H1 (cell line): ENCODE measurements around the gene TSPAN15. TPM values are rescaled to one million over a fixed set of nuclear protein-coding genes. Genes with fewer than 3 reads are reported as not detected.

Source experiments
- CTCF ChIA-PET: fragments of 300-600 bp; sonication (Branson Sonifier 250); formaldehyde crosslinking; loops from one replicate; lab custom pipeline; 2021; ENCODE audit not compliant: partially characterized antibody; lab: Charles Lee
- POLR2A ChIA-PET: fragments of 300-600 bp; sonication (Branson Sonifier 250); formaldehyde crosslinking; loops from one replicate; lab custom pipeline; 2021; ENCODE audit warnings: inconsistent platforms; ENCODE audit not compliant: partially characterized antibody; lab: Charles Lee
- DNase-seq, 2 experiments: peaks; one replicate each; pipeline versions ENCODE4 v3.0.0 to v3.0.0-alpha.2; 2010 to 2022; ENCODE audit warnings: low spot score in 2 of 2, low read depth in 1 of 2, mixed read lengths in 1 of 2
- FAIRE-seq: peaks from 2 replicates; lab custom pipeline; 2011; peaks lifted over from hg19 to GRCh38; lab: Jason Lieb, UNC
- H2AFZ ChIP-seq: 2 replicates; pipeline ENCODE4 v1.8.1; 2012; ENCODE audit warnings: low read length, inconsistent platforms
- H2AK5ac ChIP-seq: 2 replicates; pipeline ENCODE4 v1.6.1; 2013; ENCODE audit warnings: low read depth, low read length
- H2BK120ac ChIP-seq: replicated peaks from 2 replicates; pipeline ENCODE3; 2013; ENCODE audit warnings: low read depth, low read length, inconsistent platforms
- H2BK12ac ChIP-seq: 2 replicates; pipeline ENCODE4 v1.6.1; 2013; ENCODE audit warnings: low read depth, low read length
- H2BK15ac ChIP-seq: 2 replicates; pipeline ENCODE4 v1.6.1; 2013; ENCODE audit warnings: low read length
- H2BK20ac ChIP-seq: 2 replicates; pipeline ENCODE4 v1.6.1; 2013; ENCODE audit warnings: low read length
- H2BK5ac ChIP-seq: 2 replicates; pipeline ENCODE4 v1.6.1; 2013; ENCODE audit warnings: low read depth, low read length
- H3K14ac ChIP-seq: 2 replicates; pipeline ENCODE4 v1.6.1; 2013; ENCODE audit warnings: inconsistent platforms; ENCODE audit not compliant: insufficient read length
- H3K18ac ChIP-seq: 2 replicates; pipeline ENCODE4 v1.6.1; 2013; ENCODE audit warnings: low read length; ENCODE audit errors: extremely low read depth
- H3K23ac ChIP-seq: 2 replicates; pipeline ENCODE4 v1.6.1; 2013; ENCODE audit warnings: inconsistent platforms; ENCODE audit not compliant: insufficient read length
- H3K23me2 ChIP-seq: 2 replicates; pipeline ENCODE4 v1.6.1; 2013; ENCODE audit warnings: low read depth, low read length
- H3K27ac ChIP-seq: 2 replicates; pipeline ENCODE4 v1.6.1; 2011; ENCODE audit warnings: low read depth, low read length, inconsistent platforms
- H3K27me3 ChIP-seq, 4 experiments: replicated peaks in 1 of 4; 1 replicate in 1 of 4; 2 replicates in 3 of 4; pipeline versions ENCODE4 v1.6.1 to v1.8.1; 2011 to 2013; ENCODE audit warnings: low read length in 3 of 4, mild to moderate bottlenecking in 3 of 4, inconsistent platforms in 2 of 4, mixed read lengths in 2 of 4, moderate library complexity in 1 of 4; ENCODE audit not compliant: control insufficient read depth in 3 of 4, insufficient read depth in 3 of 4; ENCODE audit errors: extremely low read depth in 1 of 4
- H3K36me3 ChIP-seq, 4 experiments: 2 replicates each; pipeline versions ENCODE4 v1.6.1 to v1.8.1; 2011 to 2013; ENCODE audit warnings: mild to moderate bottlenecking in 4 of 4, low read length in 3 of 4, moderate library complexity in 2 of 4, control low read depth in 1 of 4, inconsistent platforms in 1 of 4; ENCODE audit not compliant: insufficient read depth in 4 of 4, control insufficient read depth in 2 of 4
- H3K4ac ChIP-seq: replicated peaks from 2 replicates; pipeline ENCODE3; 2013; ENCODE audit warnings: low read length, low read depth, mixed read lengths, inconsistent platforms; ENCODE audit not compliant: insufficient read length
- H3K4me1 ChIP-seq, 4 experiments: replicated peaks in 1 of 4; 1 replicate in 1 of 4; 2 replicates in 3 of 4; pipeline versions ENCODE4 v1.6.1 to v1.8.1; 2011 to 2013; ENCODE audit warnings: low read length in 3 of 4, inconsistent platforms in 2 of 4, mixed read lengths in 1 of 4; ENCODE audit not compliant: insufficient read depth in 4 of 4, control insufficient read depth in 3 of 4
- H3K4me2 ChIP-seq, 2 experiments: 2 replicates each; pipeline versions ENCODE4 v1.6.1 to v1.8.1; 2011 to 2013; ENCODE audit warnings: low read depth in 2 of 2, low read length in 2 of 2, control low read depth in 1 of 2, inconsistent platforms in 1 of 2, mild to moderate bottlenecking in 1 of 2; ENCODE audit not compliant: insufficient read depth in 1 of 2
- H3K4me3 ChIP-seq, 4 experiments: fragments of 200-600, 300-600 bp in 1 of 4; sonication (generic), shearing (Covaris generic), sonication (Bioruptor Twin) in 1 of 4; 2 replicates each; pipeline versions ENCODE4 v1.5.1 to v1.8.1; 2011 to 2016; ENCODE audit warnings: low read length in 4 of 4, low read depth in 3 of 4, control low read depth in 2 of 4, inconsistent platforms in 2 of 4, mild to moderate bottlenecking in 2 of 4, mixed read lengths in 1 of 4, moderate library complexity in 1 of 4; ENCODE audit not compliant: insufficient read depth in 2 of 4; ENCODE audit errors: extremely low read depth in 1 of 4
- H3K56ac ChIP-seq: replicated peaks from 2 replicates; pipeline ENCODE3; 2013; ENCODE audit warnings: low read depth, mild to moderate bottlenecking, mixed read lengths, low read length, inconsistent platforms; ENCODE audit not compliant: insufficient read length
- H3K79me1 ChIP-seq: 2 replicates; pipeline ENCODE4 v1.6.1; 2013; ENCODE audit warnings: low read depth, low read length, control low read depth
- H3K79me2 ChIP-seq, 2 experiments: 2 replicates each; pipeline versions ENCODE4 v1.6.1 to v1.8.1; 2012 to 2013; ENCODE audit warnings: low read length in 2 of 2, mild to moderate bottlenecking in 2 of 2, inconsistent platforms in 1 of 2; ENCODE audit not compliant: insufficient read depth in 2 of 2, control insufficient read depth in 1 of 2
- H3K9ac ChIP-seq, 4 experiments: replicated peaks in 1 of 4; 1 replicate in 1 of 4; 2 replicates in 3 of 4; pipeline versions ENCODE4 v1.6.1 to v1.8.1; 2011 to 2013; ENCODE audit warnings: low read depth in 3 of 4, low read length in 3 of 4, control low read depth in 2 of 4, mild to moderate bottlenecking in 2 of 4, moderate library complexity in 2 of 4, inconsistent platforms in 1 of 4; ENCODE audit errors: extremely low read depth in 1 of 4
- H3K9me3 ChIP-seq, 2 experiments: 2 replicates each; pipeline versions ENCODE4 v1.6.1 to v1.8.1; 2012 to 2013; ENCODE audit warnings: mild to moderate bottlenecking in 2 of 2, moderate library complexity in 2 of 2, control low read depth in 1 of 2, inconsistent platforms in 1 of 2, low read depth in 1 of 2, low read length in 1 of 2, mixed read lengths in 1 of 2; ENCODE audit not compliant: insufficient read depth in 2 of 2
- H4K20me1 ChIP-seq, 2 experiments: replicated peaks in 1 of 2; 2 replicates each; pipeline versions ENCODE3 to v1.8.1; 2011 to 2013; ENCODE audit warnings: inconsistent platforms in 2 of 2, low read length in 2 of 2, mild to moderate bottlenecking in 1 of 2; ENCODE audit not compliant: insufficient read depth in 2 of 2, control insufficient read depth in 1 of 2
- H4K5ac ChIP-seq: 2 replicates; pipeline ENCODE4 v1.6.1; 2013; ENCODE audit warnings: low read length, low read depth, mixed read lengths, inconsistent platforms; ENCODE audit not compliant: insufficient read length
- H4K8ac ChIP-seq: 2 replicates; pipeline ENCODE4 v1.8.0; 2013; ENCODE audit warnings: mild to moderate bottlenecking, moderate library complexity, low read length, inconsistent platforms; ENCODE audit not compliant: insufficient read depth; ENCODE audit errors: extremely low read depth
- H4K91ac ChIP-seq: replicated peaks from 2 replicates; pipeline ENCODE3; 2013; ENCODE audit warnings: low read length, mixed read lengths, inconsistent platforms; ENCODE audit not compliant: insufficient read length
- E2F6 ChIP-seq: IDR thresholded peaks from 2 replicates; pipeline ENCODE4 v1.6.1; 2012; ENCODE audit warnings: inconsistent platforms
- EGR1 ChIP-seq: IDR thresholded peaks from 2 replicates; pipeline ENCODE4 v1.6.1; 2011; ENCODE audit warnings: low read depth, low read length, borderline replicate concordance
- EP300 ChIP-seq, 2 experiments: IDR thresholded peaks; 1 replicate in 1 of 2; 2 replicates in 1 of 2; pipeline ENCODE4 v1.6.1; 2011 to 2012; ENCODE audit warnings: low read depth in 2 of 2, low read length in 2 of 2, mild to moderate bottlenecking in 2 of 2, borderline replicate concordance in 1 of 2, inconsistent platforms in 1 of 2, moderate library complexity in 1 of 2
- GTF2F1 ChIP-seq: IDR thresholded peaks from 2 replicates; pipeline ENCODE4 v1.6.1; 2012; ENCODE audit warnings: low read depth, low read length, improper control_type of control experiment, borderline replicate concordance
- KDM1A ChIP-seq: fragments of 200-600, 300-600 bp; sonication (generic); IDR thresholded peaks from 2 replicates; pipeline ENCODE4 v1.7.1; 2016; ENCODE audit warnings: mild to moderate bottlenecking, low read length, borderline replicate concordance
- KDM5A ChIP-seq: fragments of 200-600 bp; IDR thresholded peaks from 2 replicates; pipeline ENCODE4 v1.7.1; 2012; ENCODE audit warnings: mild to moderate bottlenecking, low read length, inconsistent platforms, mixed read lengths
- PHF8 ChIP-seq: fragments of 200-600 bp; sonication (generic); conservative IDR thresholded peaks from 2 replicates; pipeline ENCODE4 v1.7.1; 2012; ENCODE audit warnings: low read depth, mild to moderate bottlenecking, inconsistent platforms, low read length, moderate library complexity
- TAF7 ChIP-seq: optimal IDR thresholded peaks from 2 replicates; pipeline ENCODE3; 2011; ENCODE audit warnings: low read depth, mild to moderate bottlenecking, inconsistent platforms, low read length, moderate library complexity, borderline replicate concordance
- ZNF274 ChIP-seq: IDR thresholded peaks from 2 replicates; pipeline ENCODE4 v1.7.0; 2012; ENCODE audit warnings: low read length, borderline replicate concordance; ENCODE audit errors: extremely low read depth
- WGBS, 2 experiments: shearing (Covaris generic) in 1 of 2; methylation state at CpG; one replicate each; pipeline versions ENCODE4 v1.1.6 to v1.1.7; 2013 to 2015; ENCODE audit warnings: low lambda C conversion rate in 2 of 2, mixed read lengths in 2 of 2, inconsistent platforms in 1 of 2, low coverage in 1 of 2, missing lambda C conversion rate in 1 of 2; ENCODE audit not compliant: insufficient replicate concordance in 2 of 2, insufficient coverage in 1 of 2, insufficient read length in 1 of 2; ENCODE audit errors: extremely low coverage in 1 of 2, missing lambda C conversion rate in 1 of 2; 5-methylcytosine and 5-hydroxymethylcytosine counted together
- polyA plus RNA-seq, 7 experiments: library from polyadenylated mRNA; depleted of rRNA in 3 of 7; stranded (reverse) in 5 of 7; unstranded in 2 of 7; fragments of >200 nt in 5 of 7; fragments of 200-250 nt in 2 of 7; gene quantifications; 1 replicate in 5 of 7; 2 replicates in 1 of 7; 4 replicates in 1 of 7; pipeline versions ENCODE4 v1.2.1 to v1.2.3, GENCODE V29; 2011 to 2013; ENCODE audit warnings: missing spikeins in 2 of 7, mixed read lengths in 2 of 7
- total RNA-seq: library from RNA; stranded (reverse); fragmentation: NEBNext Ultra II Directional; extraction: Animal tissue kit (Norgen Biotek cat#: 25700); gene quantifications from 2 replicates; pipeline ENCODE4 v1.2.1, GENCODE V29; 2021

TSPAN15 gene
- total and polyA plus RNA-seq, 2 of the 8 experiments (the other 6 are each of a cell fraction or from before 2014, with no cell fraction given), result 9.7 to 20.0 TPM

DNA sequence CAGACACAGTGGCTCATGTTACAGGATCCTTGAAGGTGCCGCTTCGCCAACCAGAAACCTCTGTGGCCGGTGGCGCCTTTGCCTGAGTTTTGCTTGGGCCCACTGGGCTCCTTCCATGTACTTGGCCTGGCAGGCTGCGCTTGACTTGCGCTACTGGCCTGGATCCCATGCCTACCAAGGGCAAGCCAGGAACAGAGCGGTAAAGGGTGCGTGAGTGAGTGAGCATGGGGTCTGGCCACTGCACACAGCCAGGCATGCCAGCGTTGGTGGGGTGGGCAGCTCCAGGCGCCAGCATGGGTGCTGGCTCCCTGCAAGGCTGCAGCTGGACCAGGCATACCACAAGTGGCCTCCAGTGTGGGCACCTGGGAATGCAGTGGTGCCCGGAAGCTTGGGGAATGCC is 16.3 kb upstream of the TSPAN15 start:
- Histone ChIP-seq H3K18ac (no peak overlapping the region), H3K4me2 (no peak overlapping the region), H3K79me2 (no peaks in the 10 kb centered on the region), H2BK120ac (no peak overlapping the region), H3K4me1 (no peaks in the 10 kb centered on the region), H3K9ac (no peak overlapping the region), H2AK5ac (no peak overlapping the region), H2BK5ac (no peak overlapping the region), H3K14ac (no peak overlapping the region), H3K27ac (no peak overlapping the region), H4K20me1 (no peaks in the 10 kb centered on the region), H3K9me3 (no peaks in the 10 kb centered on the region), H3K4ac (no peak overlapping the region), H3K27me3 (no peaks in the 10 kb centered on the region), H3K23me2 (no peaks in the 10 kb centered on the region), H2BK15ac (no peak overlapping the region), H3K79me1 (no peaks in the 10 kb centered on the region), H4K5ac (no peak overlapping the region), H2BK12ac (no peak overlapping the region), H2BK20ac (no peak overlapping the region), H3K4me3 (no peak overlapping the region), H3K56ac (no peak overlapping the region), H3K36me3 (no peaks in the 10 kb centered on the region), H4K91ac (no peak overlapping the region), H2AFZ (no peak overlapping the region), H4K8ac (no peak overlapping the region), H3K23ac (no peak overlapping the region)
- TF ChIP-seq KDM1A, result no peak
- no peak for TF ChIP-seq EP300 (IDR thresholded peaks at IDR 0.05; ENCODE audit: borderline replicate concordance in 1 of 2, low read depth in 2 of 2, low read length in 2 of 2)
- no peak for TF ChIP-seq EGR1
- TF ChIP-seq KDM5A, result no peak
- no peak for TF ChIP-seq TAF7
- TF ChIP-seq ZNF274, result no peak
- TF ChIP-seq E2F6, result no peak
- TF ChIP-seq GTF2F1, result no peak
- TF ChIP-seq PHF8, result no peak
- DNase-seq (no peak), FAIRE-seq (no peak)
- WGBS, 2 experiments, result 93% methylated on average over 11 of the region's 11 CpGs; no CpG with 5 or more reads in 1 of the 2 experiments
- POLR2A ChIA-PET, result interaction anchor here (0.7 kb wide), 1 partner anchor 209 kb away, joined by 3 read pairs; no protein-coding TSS in a partner anchor
- CTCF ChIA-PET, result interaction anchor here (1.4 to 16.6 kb wide), 2 partner anchors 15 to 201 kb away, joined by 3 to 150 read pairs; partner anchors contain the start of gene TSPAN15
